Stimulated activated CD8-positive, alpha-beta memory T cell treated with anti-CD3 and anti-CD28 coated beads, Interleukin-12 subunit alpha, Interleukin-12 subunit beta, amount 100 ng/mL, for 24 hours (primary cell): ENCODE results near the gene HASPIN.

ENCODE experiments used
- DNase-seq: peaks from one replicate; pipeline ENCODE4 v3.0.0-alpha.2; 2020; ENCODE audit errors: extremely low read depth

Gene HASPIN

GRCh38 chr17:3735515-3735914 is 11.8 kb downstream of the HASPIN start:
- no peak for DNase-seq

DNA sequence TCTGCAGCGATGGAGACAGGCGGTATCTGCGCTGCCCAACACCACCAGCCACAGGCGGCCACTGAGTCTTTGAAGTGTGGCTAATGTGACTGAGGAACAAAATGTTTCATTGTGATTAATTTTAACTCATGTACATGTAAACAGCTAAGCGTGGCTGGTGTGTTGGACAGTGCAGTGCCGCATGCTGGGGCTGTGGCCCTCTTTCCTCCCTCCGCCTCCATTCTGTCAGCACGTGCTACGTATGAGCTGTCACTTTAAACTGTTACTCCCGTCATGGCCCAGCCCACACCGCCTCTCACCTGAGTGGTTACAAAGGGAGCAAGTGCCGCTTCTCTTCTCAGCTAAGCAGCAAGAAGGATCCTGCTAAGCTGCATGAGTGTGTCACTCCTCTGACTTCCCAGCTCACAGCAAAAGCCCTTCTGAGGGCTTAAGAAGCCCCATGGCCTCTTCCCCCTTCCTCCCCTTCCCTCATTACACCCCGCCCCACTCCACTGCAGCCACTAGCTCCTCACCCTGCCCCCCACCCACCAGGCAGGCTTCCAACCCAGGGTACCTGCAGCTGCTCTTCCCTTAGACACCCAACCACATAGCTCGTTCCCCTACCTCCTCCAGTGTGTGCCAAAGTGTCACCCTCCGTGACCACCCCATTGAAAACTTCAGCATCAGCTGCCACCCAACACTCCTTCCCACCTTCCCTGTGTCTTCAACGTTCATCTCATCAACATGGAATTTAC is 15.0 kb downstream of the HASPIN start:
- DNase-seq, result no peak

DNA sequence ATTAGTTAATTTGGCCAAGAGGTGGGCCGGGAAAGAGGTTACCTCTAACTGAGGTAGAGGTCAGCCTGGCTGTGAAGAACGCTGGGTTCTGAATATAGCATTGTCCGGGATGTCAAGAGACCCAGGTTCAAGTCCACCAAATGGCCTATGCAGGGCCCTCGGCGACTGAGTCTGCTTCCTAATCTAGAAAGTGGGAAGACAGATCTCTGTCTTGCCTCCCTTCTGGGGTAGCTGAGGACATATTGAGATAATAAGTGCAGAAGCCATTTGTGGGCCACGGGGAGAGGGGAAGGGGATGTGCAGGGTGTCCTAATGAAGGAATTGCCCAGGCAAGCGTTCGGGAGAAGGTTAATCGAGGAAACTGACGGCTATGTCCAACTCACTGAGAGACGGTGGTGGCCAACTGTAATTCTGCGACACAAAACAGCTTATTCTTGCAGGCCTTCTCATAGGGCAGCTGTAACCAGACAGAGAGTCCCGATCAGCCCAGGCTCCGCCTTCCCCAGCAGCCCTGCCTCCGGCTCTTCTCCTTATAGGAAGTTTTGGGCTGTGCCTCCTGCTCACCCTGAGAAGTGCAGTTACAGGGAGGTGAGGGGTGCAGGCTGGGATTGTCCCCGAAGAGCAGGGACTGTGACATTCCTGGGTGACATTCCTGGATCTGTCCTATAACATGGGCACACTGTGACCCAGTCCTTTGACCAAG is 15.9 kb downstream of the HASPIN start:
- no peak for DNase-seq

GRCh38 chr17:3740611-3741073 is 16.9 kb downstream of the HASPIN start:
- no peak for DNase-seq

DNA sequence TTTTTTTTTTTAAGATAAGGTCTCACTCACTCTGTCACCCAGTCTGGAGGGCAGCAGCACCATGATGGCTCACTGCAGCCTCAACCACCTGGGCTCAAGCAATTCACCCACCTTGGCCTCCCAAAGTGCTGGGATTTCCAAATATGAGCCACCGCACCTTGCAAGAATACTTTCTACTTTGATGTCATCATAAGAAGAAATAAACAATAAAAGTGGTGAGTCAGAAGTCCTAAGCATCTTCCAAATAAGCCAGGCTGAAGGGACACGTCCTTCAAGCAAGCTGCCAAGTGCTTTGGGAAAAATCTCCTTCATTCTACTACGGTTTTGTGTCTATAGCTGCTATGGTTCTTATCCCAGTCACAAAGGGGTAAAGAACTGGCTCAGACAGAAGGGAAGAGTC is 20.3 kb downstream of the HASPIN start:
- DNase-seq, result no peak

DNA sequence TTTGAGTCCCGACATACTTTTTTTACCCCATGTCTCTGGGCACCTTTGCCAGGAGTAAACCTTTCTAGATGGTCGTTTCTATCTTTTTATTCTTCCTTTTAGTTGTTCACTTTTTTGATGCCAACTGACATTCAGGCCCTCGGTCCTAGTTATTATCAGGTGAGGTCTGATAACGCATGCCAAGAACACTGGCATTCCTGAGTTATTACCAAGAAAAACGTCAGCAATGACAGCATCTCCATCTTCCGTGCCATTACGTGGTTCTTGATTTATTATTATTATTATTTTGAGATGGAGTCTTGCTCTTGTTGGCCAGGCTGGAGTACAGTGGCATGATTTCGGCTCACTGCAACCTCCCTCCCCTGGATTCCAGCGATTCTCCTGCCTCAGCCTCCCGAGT is 21.4 kb downstream of the HASPIN start:
- DNase-seq, result no peak

DNA sequence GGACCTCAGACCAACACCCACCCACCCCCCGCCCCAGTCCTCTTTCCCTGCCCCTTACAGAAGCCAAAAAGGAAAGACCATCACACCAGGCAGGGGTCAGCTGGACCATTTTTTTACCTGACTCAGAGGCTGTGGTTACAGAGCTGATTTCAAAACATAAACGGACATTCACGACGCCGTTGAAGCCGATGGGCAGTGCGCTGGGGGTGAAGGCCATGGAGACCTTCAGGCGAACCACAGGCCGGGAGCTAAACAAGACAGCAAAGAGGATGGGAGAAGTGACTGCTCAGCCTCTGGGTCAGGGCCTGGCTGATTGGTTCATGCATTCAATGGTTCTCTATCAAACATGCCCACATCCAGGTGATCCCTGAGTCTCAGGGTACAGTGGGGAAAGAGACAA is 24.1 kb downstream of the HASPIN start:
- DNase-seq, result no peak

DNA sequence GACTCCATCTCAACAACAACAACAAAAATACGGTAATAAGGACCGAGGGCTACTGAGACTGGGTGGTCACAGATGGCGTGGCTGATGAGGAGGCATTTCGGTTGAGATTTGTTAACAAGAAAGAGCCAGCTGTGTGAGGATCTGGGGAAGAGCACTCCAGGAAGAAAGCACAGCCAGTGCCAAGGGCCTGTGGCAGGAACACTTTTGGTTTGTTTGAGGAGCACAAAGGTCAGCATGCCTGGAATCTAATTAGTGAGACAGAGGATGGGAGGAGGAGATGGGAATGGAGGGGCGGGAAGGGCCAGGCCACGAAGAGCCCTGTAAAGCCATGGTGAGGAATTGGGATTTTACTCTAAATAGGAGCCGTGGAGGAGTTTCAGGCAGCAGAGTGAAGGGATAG is 24.9 kb downstream of the HASPIN start:
- no peak for DNase-seq

- DNase-seq, result no peak
Observed at GRCh38 chr17:3750296-3750695, 26.6 kb downstream of the HASPIN start.

DNA sequence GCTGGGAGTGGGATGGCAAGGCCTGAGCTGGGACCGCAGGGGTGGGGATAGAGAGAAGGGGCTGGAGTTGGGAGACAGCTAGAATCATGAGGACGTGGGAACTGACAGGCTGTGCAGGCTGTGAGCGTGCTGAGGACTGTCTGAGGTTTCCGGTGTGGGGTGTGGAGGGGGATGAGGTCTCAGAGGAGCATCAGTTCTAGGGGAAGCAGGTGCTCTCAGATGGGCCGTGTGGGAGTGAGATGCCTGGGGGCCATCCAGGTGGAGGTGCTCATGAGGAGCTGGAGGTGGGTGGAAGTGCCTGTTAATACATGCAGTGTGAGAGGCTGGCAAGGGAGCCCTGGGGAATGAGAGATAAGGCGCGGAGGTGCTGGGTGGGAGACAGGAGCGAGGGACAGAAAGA is 27.2 kb downstream of the HASPIN start:
- DNase-seq, result no peak

DNA sequence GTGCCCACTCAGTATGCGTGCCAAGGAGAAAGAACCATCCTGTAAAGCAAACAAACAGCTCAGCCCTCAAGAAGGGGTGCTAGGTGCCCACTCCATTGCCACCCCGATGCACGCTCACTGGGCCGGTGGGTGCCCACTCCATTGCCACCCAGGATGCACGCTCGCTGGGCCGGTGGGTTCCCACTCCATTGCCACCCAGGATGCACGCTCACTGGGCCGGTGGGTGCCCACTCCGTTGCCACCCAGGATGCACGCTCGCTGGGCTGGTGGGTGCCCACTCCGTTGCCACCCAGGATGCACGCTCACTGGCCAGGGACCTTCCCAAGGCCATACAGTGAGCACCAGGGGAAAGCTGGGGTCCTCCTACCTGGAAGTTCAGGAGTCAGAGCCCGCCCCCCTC is 28.1 kb downstream of the HASPIN start:
- no peak for DNase-seq

DNA sequence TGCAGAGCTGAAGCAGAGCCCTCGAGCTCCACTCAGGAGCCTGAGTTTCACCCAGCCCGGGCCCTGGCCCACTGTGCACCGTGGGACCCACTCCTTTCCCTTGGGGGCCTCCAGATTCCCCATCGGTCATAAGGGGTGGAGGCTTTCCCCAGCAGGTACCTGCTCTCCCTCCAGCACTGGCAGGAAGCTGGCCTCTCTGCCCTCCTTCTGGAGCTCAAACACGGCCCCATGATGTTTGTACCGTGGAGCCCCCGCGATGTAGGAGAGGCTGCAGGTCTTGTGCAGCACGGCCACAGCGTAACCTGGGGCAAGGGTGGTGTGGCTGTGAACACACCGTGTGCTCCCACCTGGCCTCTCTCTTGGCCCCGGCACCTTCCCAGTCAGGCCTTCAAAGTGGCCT is 29.9 kb downstream of the HASPIN start:
- no peak for DNase-seq

- no peak for DNase-seq
Observed at GRCh38 chr17:3754066-3754457, 30.4 kb downstream of the HASPIN start.

- DNase-seq, result no peak
Observed at GRCh38 chr17:3754458-3755334, 31.0 kb downstream of the HASPIN start.

DNA sequence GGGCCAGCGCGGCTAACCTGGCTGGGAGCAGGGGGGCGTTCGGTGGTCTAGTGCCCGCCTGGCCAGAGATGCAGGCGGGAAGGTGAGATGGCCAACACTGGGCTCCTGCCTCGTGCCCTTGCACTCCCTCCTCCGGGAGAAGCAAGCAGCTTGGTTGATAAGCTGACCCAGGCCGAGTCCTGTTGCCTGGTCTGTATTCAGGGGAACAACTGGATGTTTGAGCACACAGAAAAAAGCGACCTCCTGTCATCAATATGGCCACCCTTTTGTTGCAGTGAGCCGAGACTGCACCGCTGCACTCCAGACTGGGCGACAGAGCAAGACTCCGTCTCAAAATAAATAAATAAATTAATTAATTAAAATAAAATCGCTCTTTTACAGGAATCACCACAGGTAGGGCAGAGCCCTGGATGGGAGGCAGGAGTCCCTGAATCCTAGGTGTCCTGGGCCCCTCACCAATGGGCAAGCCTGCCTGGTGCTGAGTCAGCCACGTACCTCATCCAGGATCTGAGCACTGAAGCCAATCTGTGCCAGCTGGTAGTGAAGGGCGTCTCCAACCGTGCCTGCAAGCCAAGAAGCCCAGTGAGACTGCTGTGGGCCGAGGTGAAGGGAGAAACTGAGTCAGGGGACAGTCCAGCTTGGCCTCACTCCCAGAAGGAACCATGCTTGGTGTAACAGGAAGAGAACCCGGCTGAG is 31.8 kb downstream of the HASPIN start:
- no peak for DNase-seq

- no peak for DNase-seq
Observed at GRCh38 chr17:3759597-3760216, 36.0 kb downstream of the HASPIN start.

DNA sequence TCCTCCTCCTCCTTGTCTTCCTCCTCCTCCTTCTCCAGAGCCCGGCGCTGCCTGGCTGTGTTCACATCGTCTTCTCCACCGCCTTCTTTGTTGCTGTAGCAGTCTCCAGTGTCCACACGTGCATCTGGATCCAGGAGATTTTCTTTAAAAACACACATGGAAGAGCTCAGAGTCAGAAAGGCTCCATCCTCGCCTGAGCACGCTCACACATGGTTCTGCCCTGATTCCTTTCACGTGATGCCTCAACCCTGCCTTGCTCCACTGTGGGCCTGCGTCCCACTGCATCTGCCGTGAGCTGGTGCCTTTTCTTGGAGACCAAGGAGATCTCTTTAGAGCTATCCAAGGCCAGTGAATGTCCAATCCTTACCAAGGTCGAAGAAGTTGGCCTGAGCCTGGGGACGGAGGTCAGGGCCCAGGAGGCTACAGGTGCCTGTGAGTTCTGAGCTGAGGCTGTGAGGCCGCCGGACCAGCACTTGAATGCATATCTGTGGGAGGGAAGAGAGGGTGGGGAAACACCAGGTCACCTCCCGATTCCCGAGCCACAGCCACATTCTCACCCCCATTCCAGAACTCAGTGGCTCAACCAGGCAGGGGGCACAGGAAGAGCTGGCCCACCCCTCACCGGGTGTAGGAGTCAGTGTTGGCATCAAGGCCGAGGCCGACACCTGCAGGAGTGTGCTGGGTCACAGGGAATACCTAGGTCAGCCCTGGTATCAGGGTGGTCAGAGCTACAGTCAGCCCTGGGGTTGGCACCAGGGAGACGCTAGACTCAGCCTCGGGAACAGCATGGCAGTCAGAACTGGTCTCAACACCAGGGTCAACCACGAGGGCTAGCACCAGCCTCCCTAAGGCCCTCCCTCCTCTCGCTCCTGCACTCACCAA is 37.6 kb downstream of the HASPIN start:
- no peak for DNase-seq

DNA sequence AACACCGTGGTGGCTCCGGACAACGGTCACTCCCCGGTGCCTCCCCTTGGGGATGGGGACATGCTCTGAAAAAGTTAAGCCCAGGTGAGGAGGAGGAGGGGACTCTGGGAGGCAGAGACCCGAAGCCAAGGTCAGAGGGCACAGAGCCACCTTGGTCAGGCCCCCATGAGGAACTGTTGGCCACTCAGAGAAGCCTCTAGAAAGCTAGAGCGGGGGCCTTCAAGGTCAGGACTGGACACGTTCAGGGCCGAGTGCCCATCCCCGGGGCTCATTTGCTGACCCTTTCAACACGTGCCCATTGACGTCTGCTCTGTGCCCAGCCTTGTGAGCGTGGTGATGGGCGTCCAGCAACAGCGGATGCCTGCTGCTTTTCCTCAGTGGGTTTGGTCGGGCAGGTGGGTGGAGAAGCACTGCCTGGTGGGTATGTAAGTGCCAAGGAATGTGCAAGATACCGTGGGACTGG is 38.2 kb downstream of the HASPIN start:
- DNase-seq, result no peak

- DNase-seq, result no peak
Observed at GRCh38 chr17:3762922-3763776, 39.4 kb downstream of the HASPIN start.
